ENCODE measurements around the gene KCTD16. TPM values are rescaled to one million over a fixed set of nuclear protein-coding genes. Genes with fewer than 3 reads are reported as not detected.

The KCTD16 gene
- total and polyA plus RNA-seq, 5 donors = 0.07 to 1.1 (median 0.44) TPM

- ATAC-seq (no peak), DNase-seq (no peak)
- H3K4me1 ChIP-seq (ENCODE audit: control insufficient read depth, insufficient read depth, low read length) = no peaks in the 10 kb centered on the region
- WGBS = 91% methylated on average over 1 of the region's 1 CpG
- H3K27ac ChIP-seq (ENCODE audit: low read length) = no peak overlapping the region
- H3K9me3 ChIP-seq (ENCODE audit: control insufficient read depth, low read length) = no peaks in the 10 kb centered on the region
- intact Hi-C loops (cut with DNase I) = no loop called here
- H3K4me3 ChIP-seq (ENCODE audit: low read length) = no peak overlapping the region
- no peaks in the 10 kb centered on the region for H3K27me3 ChIP-seq (ENCODE audit: control insufficient read depth, insufficient read depth)
These were observed 258.7 kb downstream of the KCTD16 start for GRCh38 chr5:144429405-144429804.

- ATAC-seq (no peak), DNase-seq (no peak)
- intact Hi-C loops (cut with DNase I) = no loop called here
- no peak overlapping the region for H3K4me3 ChIP-seq (ENCODE audit: low read length)
- H3K4me1 ChIP-seq (ENCODE audit: control insufficient read depth, insufficient read depth, low read length) = no peaks in the 10 kb centered on the region
- H3K9me3 ChIP-seq (ENCODE audit: control insufficient read depth, low read length) = no peaks in the 10 kb centered on the region
- 84% methylated on average over 1 of the region's 1 CpG for WGBS
- H3K27ac ChIP-seq (ENCODE audit: low read length) = no peak overlapping the region
- no peaks in the 10 kb centered on the region for H3K27me3 ChIP-seq (ENCODE audit: control insufficient read depth, insufficient read depth)
These were observed 259.2 kb downstream of the KCTD16 start for GRCh38 chr5:144429905-144430304.

- intact Hi-C loops (cut with DNase I) = no loop called here
- WGBS = 91% methylated on average over 4 of the region's 4 CpGs
- ATAC-seq = no peak
These were observed 262.6 kb downstream of the KCTD16 start for GRCh38 chr5:144433140-144433822.

GRCh38 chr5:144433893-144434292, 263.2 kb downstream of the KCTD16 start:
- WGBS = 60% methylated on average over 3 of the region's 3 CpGs
- Histone ChIP-seq H3K4me1 (ENCODE audit: control insufficient read depth, insufficient read depth, low read length) (no peaks in the 10 kb centered on the region), H3K27me3 (ENCODE audit: control insufficient read depth, insufficient read depth) (no peaks in the 10 kb centered on the region), H3K9me3 (ENCODE audit: control insufficient read depth, low read length) (no peaks in the 10 kb centered on the region), H3K4me3 (ENCODE audit: low read length) (no peak overlapping the region), H3K27ac (ENCODE audit: low read length) (no peak overlapping the region)
- no peak for DNase-seq
- intact Hi-C loops (cut with DNase I) = no loop called here
- no peak for ATAC-seq

More at GRCh38 chr5:144433140-144433822, 262.6 kb downstream of the KCTD16 start:
- Histone ChIP-seq H3K4me1 (ENCODE audit: control insufficient read depth, insufficient read depth, low read length) (no peaks in the 10 kb centered on the region), H3K27ac (ENCODE audit: low read length) (no peak overlapping the region), H3K4me3 (ENCODE audit: low read length) (no peak overlapping the region), H3K27me3 (ENCODE audit: control insufficient read depth, insufficient read depth) (no peaks in the 10 kb centered on the region), H3K9me3 (ENCODE audit: control insufficient read depth, low read length) (no peaks in the 10 kb centered on the region)
- no peak for DNase-seq

- H3K27ac ChIP-seq (ENCODE audit: low read length) = no peak overlapping the region
- H3K27me3 ChIP-seq (ENCODE audit: control insufficient read depth, insufficient read depth) = no peaks in the 10 kb centered on the region
- ATAC-seq = no peak
- H3K9me3 ChIP-seq (ENCODE audit: control insufficient read depth, low read length) = no peaks in the 10 kb centered on the region
- no peak for DNase-seq
- no peak overlapping the region for H3K4me3 ChIP-seq (ENCODE audit: low read length)
- no peaks in the 10 kb centered on the region for H3K4me1 ChIP-seq (ENCODE audit: control insufficient read depth, insufficient read depth, low read length)
- intact Hi-C loops (cut with DNase I) = no loop called here
- WGBS = 31% methylated on average over 1 of the region's 1 CpG
These were observed 265.3 kb downstream of the KCTD16 start for GRCh38 chr5:144436007-144436406.

GRCh38 chr5:144438237-144438636, 267.6 kb downstream of the KCTD16 start:
- no peak overlapping the region for H3K4me3 ChIP-seq (ENCODE audit: low read length)
- H3K27me3 ChIP-seq (ENCODE audit: control insufficient read depth, insufficient read depth) = no peaks in the 10 kb centered on the region
- no peak for ATAC-seq
- H3K9me3 ChIP-seq (ENCODE audit: control insufficient read depth, low read length) = no peaks in the 10 kb centered on the region
- no peaks in the 10 kb centered on the region for H3K4me1 ChIP-seq (ENCODE audit: control insufficient read depth, insufficient read depth, low read length)
- WGBS = 78% methylated on average over 4 of the region's 4 CpGs
- intact Hi-C loops (cut with DNase I) = no loop called here
- no peak overlapping the region for H3K27ac ChIP-seq (ENCODE audit: low read length)
- no peak for DNase-seq

- H3K9me3 ChIP-seq (ENCODE audit: control insufficient read depth, low read length) = no peaks in the 10 kb centered on the region
- ATAC-seq = no peak
- intact Hi-C loops (cut with DNase I) = no loop called here
- H3K27ac ChIP-seq (ENCODE audit: low read length) = no peak overlapping the region
- no peaks in the 10 kb centered on the region for H3K4me1 ChIP-seq (ENCODE audit: control insufficient read depth, insufficient read depth, low read length)
- WGBS = 53% methylated on average over 2 of the region's 2 CpGs
- DNase-seq = no peak
- H3K4me3 ChIP-seq (ENCODE audit: low read length) = no peak overlapping the region
- H3K27me3 ChIP-seq (ENCODE audit: control insufficient read depth, insufficient read depth) = no peaks in the 10 kb centered on the region
These were observed 277.8 kb downstream of the KCTD16 start for GRCh38 chr5:144448457-144448856.

- intact Hi-C loops (cut with DNase I) = no loop called here
- no peaks in the 10 kb centered on the region for H3K9me3 ChIP-seq (ENCODE audit: control insufficient read depth, low read length)
- DNase-seq = no peak
- H3K4me3 ChIP-seq (ENCODE audit: low read length) = no peak overlapping the region
- ATAC-seq = no peak
- H3K4me1 ChIP-seq (ENCODE audit: control insufficient read depth, insufficient read depth, low read length) = no peaks in the 10 kb centered on the region
- no peak overlapping the region for H3K27ac ChIP-seq (ENCODE audit: low read length)
- H3K27me3 ChIP-seq (ENCODE audit: control insufficient read depth, insufficient read depth) = no peaks in the 10 kb centered on the region
- WGBS = 80% methylated on average over 2 of the region's 2 CpGs
These were observed 280.7 kb downstream of the KCTD16 start for GRCh38 chr5:144451187-144451973.

- Histone ChIP-seq H3K27ac (ENCODE audit: low read length) (no peak overlapping the region), H3K4me3 (ENCODE audit: low read length) (no peak overlapping the region), H3K27me3 (ENCODE audit: control insufficient read depth, insufficient read depth) (no peaks in the 10 kb centered on the region), H3K9me3 (ENCODE audit: control insufficient read depth, low read length) (no peaks in the 10 kb centered on the region), H3K4me1 (ENCODE audit: control insufficient read depth, insufficient read depth, low read length) (no peaks in the 10 kb centered on the region)
- 63% methylated on average over 4 of the region's 4 CpGs for WGBS
- ATAC-seq = no peak
- no peak for DNase-seq
- intact Hi-C loops (cut with DNase I) = no loop called here
These were observed 283.1 kb downstream of the KCTD16 start for GRCh38 chr5:144453753-144454152.

GRCh38 chr5:144457160-144457559, 286.5 kb downstream of the KCTD16 start:
- no peaks in the 10 kb centered on the region for H3K4me1 ChIP-seq (ENCODE audit: control insufficient read depth, insufficient read depth, low read length)
- 66% methylated on average over 3 of the region's 3 CpGs for WGBS
- intact Hi-C loops (cut with DNase I) = no loop called here
- H3K9me3 ChIP-seq (ENCODE audit: control insufficient read depth, low read length) = no peaks in the 10 kb centered on the region
- no peak overlapping the region for H3K4me3 ChIP-seq (ENCODE audit: low read length)
- no peak for ATAC-seq
- no peaks in the 10 kb centered on the region for H3K27me3 ChIP-seq (ENCODE audit: control insufficient read depth, insufficient read depth)
- H3K27ac ChIP-seq (ENCODE audit: low read length) = no peak overlapping the region
- no peak for DNase-seq

- 85% methylated on average over 4 of the region's 4 CpGs for WGBS
These were observed 287.5 kb downstream of the KCTD16 start for GRCh38 chr5:144458216-144458615.

More at GRCh38 chr5:144458216-144458615, 287.5 kb downstream of the KCTD16 start:
- Histone ChIP-seq H3K27ac (ENCODE audit: low read length) (no peak overlapping the region), H3K27me3 (ENCODE audit: control insufficient read depth, insufficient read depth) (no peaks in the 10 kb centered on the region), H3K9me3 (ENCODE audit: control insufficient read depth, low read length) (no peaks in the 10 kb centered on the region), H3K4me1 (ENCODE audit: control insufficient read depth, insufficient read depth, low read length) (no peaks in the 10 kb centered on the region), H3K4me3 (ENCODE audit: low read length) (no peak overlapping the region)
- ATAC-seq (no peak), DNase-seq (no peak)
- intact Hi-C loops (cut with DNase I) = no loop called here

Measured in right cardiac atrium (tissue), 5 donors.